ENCODE measurements around the gene SLC10A7.

SLC10A7 gene

GRCh38 chr4:146346276-146346675, 175.5 kb downstream of the SLC10A7 start:
- H3K9ac ChIP-seq (ENCODE audit: low read length): no peak overlapping the region
- DNase-seq: peak; percentile 61
- peaks cover 27% of the 10 kb centered on the region for H3K4me1 ChIP-seq (ENCODE audit: low read length)
- no peaks in the 10 kb centered on the region for H3K9me3 ChIP-seq (replicated peaks; ENCODE audit: insufficient read depth, low read length)
- H3K36me3 ChIP-seq (replicated peaks; ENCODE audit: insufficient read depth, low read length): no peaks in the 10 kb centered on the region
- peak overlapping the region; percentile 11; the same call in 1 of the 2 replicates for H3K4me3 ChIP-seq (ENCODE audit: low read length)
- H3F3A ChIP-seq (ENCODE audit: insufficient read depth, low read length): no peaks in the 10 kb centered on the region
- no peaks in the 10 kb centered on the region for H3K9me2 ChIP-seq (replicated peaks; ENCODE audit: insufficient read depth, low read length)
- no peaks in the 10 kb centered on the region for H3K27me3 ChIP-seq (replicated peaks; ENCODE audit: insufficient read depth, low read length)
- no peak overlapping the region for H2AFZ ChIP-seq (ENCODE audit: low read length)
- H3K27ac ChIP-seq (ENCODE audit: low read length): no peak overlapping the region
- no peaks in the 10 kb centered on the region for H3K79me2 ChIP-seq (ENCODE audit: low read length)
- TF ChIP-seq, protein P1, sequence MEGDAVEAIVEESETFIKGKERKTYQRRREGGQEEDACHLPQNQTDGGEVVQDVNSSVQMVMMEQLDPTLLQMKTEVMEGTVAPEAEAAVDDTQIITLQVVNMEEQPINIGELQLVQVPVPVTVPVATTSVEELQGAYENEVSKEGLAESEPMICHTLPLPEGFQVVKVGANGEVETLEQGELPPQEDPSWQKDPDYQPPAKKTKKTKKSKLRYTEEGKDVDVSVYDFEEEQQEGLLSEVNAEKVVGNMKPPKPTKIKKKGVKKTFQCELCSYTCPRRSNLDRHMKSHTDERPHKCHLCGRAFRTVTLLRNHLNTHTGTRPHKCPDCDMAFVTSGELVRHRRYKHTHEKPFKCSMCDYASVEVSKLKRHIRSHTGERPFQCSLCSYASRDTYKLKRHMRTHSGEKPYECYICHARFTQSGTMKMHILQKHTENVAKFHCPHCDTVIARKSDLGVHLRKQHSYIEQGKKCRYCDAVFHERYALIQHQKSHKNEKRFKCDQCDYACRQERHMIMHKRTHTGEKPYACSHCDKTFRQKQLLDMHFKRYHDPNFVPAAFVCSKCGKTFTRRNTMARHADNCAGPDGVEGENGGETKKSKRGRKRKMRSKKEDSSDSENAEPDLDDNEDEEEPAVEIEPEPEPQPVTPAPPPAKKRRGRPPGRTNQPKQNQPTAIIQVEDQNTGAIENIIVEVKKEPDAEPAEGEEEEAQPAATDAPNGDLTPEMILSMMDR (IDR thresholded peaks at IDR 0.05; ENCODE audit: low read length): no peak
- TF ChIP-seq EZH2phosphoT487 (IDR thresholded peaks at IDR 0.05; ENCODE audit: low read length) (no peak), EZH2 (optimal IDR thresholded peaks at IDR 0.05; ENCODE audit: low read depth, low read length) (no peak)
- no peaks in the 10 kb centered on the region for H4K20me1 ChIP-seq (ENCODE audit: insufficient read depth, low read length)
- H3K4me2 ChIP-seq (ENCODE audit: low read depth, low read length): peak overlapping the region; percentile 48

DNA sequence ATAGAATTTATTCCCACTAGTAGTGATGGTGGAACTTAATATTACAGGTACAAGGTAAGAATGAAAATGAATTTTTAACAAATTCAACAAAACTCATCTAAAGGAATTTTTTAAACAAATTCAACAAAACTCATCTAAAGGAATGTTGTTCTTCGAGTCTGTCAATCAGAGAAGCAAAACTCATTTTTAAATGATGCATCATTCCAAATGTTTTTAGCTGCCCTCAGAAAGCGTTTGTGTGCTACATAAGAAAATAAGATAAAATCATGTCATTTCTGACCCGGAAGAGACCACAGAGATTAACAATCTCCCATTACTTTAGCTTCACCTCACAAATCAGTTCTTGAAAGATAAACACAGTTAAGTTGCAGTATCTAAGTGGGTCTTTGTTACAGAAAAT, 178.0 kb downstream of the SLC10A7 start:
- TF ChIP-seq EZH2 (optimal IDR thresholded peaks at IDR 0.05; ENCODE audit: low read depth, low read length) (no peak), EZH2phosphoT487 (IDR thresholded peaks at IDR 0.05; ENCODE audit: low read length) (no peak)
- TF ChIP-seq, protein P1 (IDR thresholded peaks at IDR 0.05; ENCODE audit: low read length): no peak
- Histone ChIP-seq H3K4me3 (ENCODE audit: low read length) (no peak overlapping the region), H3F3A (ENCODE audit: insufficient read depth, low read length) (no peaks in the 10 kb centered on the region), H3K27me3 (replicated peaks; ENCODE audit: insufficient read depth, low read length) (no peaks in the 10 kb centered on the region), H3K36me3 (replicated peaks; ENCODE audit: insufficient read depth, low read length) (no peaks in the 10 kb centered on the region), H3K4me1 (ENCODE audit: low read length) (peaks cover 27% of the 10 kb centered on the region), H3K9me3 (replicated peaks; ENCODE audit: insufficient read depth, low read length) (no peaks in the 10 kb centered on the region), H3K27ac (ENCODE audit: low read length) (no peak overlapping the region), H3K79me2 (ENCODE audit: low read length) (no peaks in the 10 kb centered on the region), H3K4me2 (ENCODE audit: low read depth, low read length) (no peak overlapping the region), H2AFZ (ENCODE audit: low read length) (no peak overlapping the region), H3K9me2 (replicated peaks; ENCODE audit: insufficient read depth, low read length) (no peaks in the 10 kb centered on the region), H3K9ac (ENCODE audit: low read length) (no peak overlapping the region), H4K20me1 (ENCODE audit: insufficient read depth, low read length) (no peaks in the 10 kb centered on the region)
- no peak for DNase-seq

DNA sequence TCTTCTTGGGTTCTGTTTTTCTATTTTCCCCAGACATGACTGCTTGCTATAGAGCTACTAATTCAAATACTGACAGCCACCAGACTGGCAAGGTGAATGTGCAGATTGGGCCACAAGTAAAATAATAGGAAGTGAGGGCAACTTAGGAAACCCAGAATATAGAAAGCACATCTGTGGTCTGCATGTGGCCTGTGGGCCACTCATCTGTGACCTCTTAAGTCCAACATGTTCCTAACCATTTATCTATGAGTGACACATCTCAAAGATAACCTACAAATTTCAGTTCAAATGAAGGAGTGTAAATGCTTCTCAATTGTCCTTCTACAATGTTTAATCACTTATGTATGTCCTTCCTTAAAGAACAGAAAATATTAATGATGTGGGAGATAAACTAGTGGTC, 178.5 kb downstream of the SLC10A7 start:
- no peak for TF ChIP-seq EZH2phosphoT487 (IDR thresholded peaks at IDR 0.05; ENCODE audit: low read length)
- no peak for TF ChIP-seq EZH2 (optimal IDR thresholded peaks at IDR 0.05; ENCODE audit: low read depth, low read length)
- TF ChIP-seq, protein P1 (IDR thresholded peaks at IDR 0.05; ENCODE audit: low read length): no peak
- no peaks in the 10 kb centered on the region for H4K20me1 ChIP-seq (ENCODE audit: insufficient read depth, low read length)
- no peak for DNase-seq
- no peak overlapping the region for H3K4me3 ChIP-seq (ENCODE audit: low read length)
- H3F3A ChIP-seq (ENCODE audit: insufficient read depth, low read length): no peaks in the 10 kb centered on the region
- H3K36me3 ChIP-seq (replicated peaks; ENCODE audit: insufficient read depth, low read length): no peaks in the 10 kb centered on the region
- no peaks in the 10 kb centered on the region for H3K9me2 ChIP-seq (replicated peaks; ENCODE audit: insufficient read depth, low read length)
- no peaks in the 10 kb centered on the region for H3K9me3 ChIP-seq (replicated peaks; ENCODE audit: insufficient read depth, low read length)
- H3K9ac ChIP-seq (ENCODE audit: low read length): no peak overlapping the region
- H3K27me3 ChIP-seq (replicated peaks; ENCODE audit: insufficient read depth, low read length): no peaks in the 10 kb centered on the region
- no peaks in the 10 kb centered on the region for H3K79me2 ChIP-seq (ENCODE audit: low read length)
- H3K27ac ChIP-seq (ENCODE audit: low read length): no peak overlapping the region
- H3K4me1 ChIP-seq (ENCODE audit: low read length): peaks cover 32% of the 10 kb centered on the region
- no peak overlapping the region for H3K4me2 ChIP-seq (ENCODE audit: low read depth, low read length)
- no peak overlapping the region for H2AFZ ChIP-seq (ENCODE audit: low read length)
